Activated T-helper 9 cell treated with anti-CD3 and anti-CD28 coated beads, Interleukin-2, amount 50 U/mL, for 16 hours (primary cell): Measurements from ENCODE around the gene ADRM1.

Source experiments
- DNase-seq: peaks from one replicate; pipeline ENCODE4 v3.0.0-alpha.2; 2020; ENCODE audit warnings: low read depth

ADRM1 gene

GRCh38 chr20:62337558-62338293 is 34.9 kb downstream of the ADRM1 start:
- DNase-seq, result no peak

- no peak for DNase-seq
Measured at GRCh38 chr20:62338294-62338620, 35.5 kb downstream of the ADRM1 start.

GRCh38 chr20:62339647-62340062 is 36.9 kb downstream of the ADRM1 start:
- no peak for DNase-seq

GRCh38 chr20:62342910-62343309 is 40.1 kb downstream of the ADRM1 start:
- DNase-seq, result no peak

GRCh38 chr20:62344092-62344491 is 41.3 kb downstream of the ADRM1 start:
- no peak for DNase-seq

- DNase-seq, result no peak
Measured at GRCh38 chr20:62344782-62345181, 42.0 kb downstream of the ADRM1 start.

GRCh38 chr20:62345681-62346370 is 43.0 kb downstream of the ADRM1 start:
- DNase-seq, result no peak

GRCh38 chr20:62346398-62347150 is 43.8 kb downstream of the ADRM1 start:
- no peak for DNase-seq

GRCh38 chr20:62347151-62347404 is 44.3 kb downstream of the ADRM1 start:
- DNase-seq, result no peak

GRCh38 chr20:62347445-62347844 is 44.6 kb downstream of the ADRM1 start:
- DNase-seq, result no peak

- DNase-seq, result no peak
Measured at GRCh38 chr20:62348604-62349003, 45.8 kb downstream of the ADRM1 start.

- DNase-seq, result no peak
Measured at GRCh38 chr20:62349556-62350097, 46.8 kb downstream of the ADRM1 start.

GRCh38 chr20:62350098-62350628 is 47.4 kb downstream of the ADRM1 start:
- no peak for DNase-seq

- no peak for DNase-seq
Measured at GRCh38 chr20:62350629-62351422, 48.0 kb downstream of the ADRM1 start.

- no peak for DNase-seq
Measured at GRCh38 chr20:62351469-62352401, 48.9 kb downstream of the ADRM1 start.

GRCh38 chr20:62352402-62353288 is 49.8 kb downstream of the ADRM1 start:
- DNase-seq, result no peak

- no peak for DNase-seq
Measured at GRCh38 chr20:62353289-62354030, 50.7 kb downstream of the ADRM1 start.

GRCh38 chr20:62354031-62354808 is 51.4 kb downstream of the ADRM1 start:
- DNase-seq, result no peak
